ENCODE measurements around the gene PRKCH.
A peak's percentile ranks its signal among the peaks of the same experiment; 100 is the strongest.

Gene PRKCH

DNA sequence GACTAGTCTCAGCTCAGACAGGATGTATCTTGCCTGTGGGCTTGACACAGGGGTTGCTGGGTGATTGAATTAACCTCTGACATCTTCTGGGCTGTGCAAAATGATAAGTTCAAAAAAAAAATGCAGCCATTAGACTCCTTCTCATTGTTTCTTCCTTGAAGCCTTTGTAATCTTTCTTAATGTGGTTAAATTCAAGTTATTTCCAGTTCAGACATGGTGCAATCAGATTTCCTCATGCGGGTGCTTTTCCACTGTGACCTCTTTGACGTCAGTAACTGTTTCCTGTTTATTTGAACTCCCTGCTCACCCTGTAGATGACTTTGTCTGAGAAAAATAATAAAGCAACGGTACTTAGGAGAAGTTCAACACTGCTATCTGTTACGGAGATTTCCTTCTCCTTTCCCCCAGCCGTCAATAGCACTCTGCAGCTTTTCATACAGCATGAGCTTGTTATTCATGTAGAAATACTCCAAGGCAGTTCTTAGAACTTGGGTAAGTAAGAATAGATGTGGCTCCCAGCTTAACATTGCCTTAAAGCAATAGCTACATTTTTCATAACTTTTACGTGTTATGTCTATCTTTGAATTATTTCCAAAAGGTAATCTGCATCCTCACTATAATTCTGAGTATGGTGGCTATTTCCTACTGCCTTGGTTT lies 155.5 kb downstream of the PRKCH start:
- no peaks in the 10 kb centered on the region for H3K9me3 Mint-ChIP-seq
- peak overlapping the region; percentile 98 for H3K27ac Mint-ChIP-seq
- no peaks in the 10 kb centered on the region for H3K27me3 Mint-ChIP-seq
- H3K4me3 Mint-ChIP-seq: peak overlapping the region; percentile 19
- DNase-seq (ENCODE audit: low spot score in 2 of 2) (peak; percentile 48 to 76), ATAC-seq (ENCODE audit: low read depth) (peak; percentile 84)
- no peaks in the 10 kb centered on the region for H3K36me3 Mint-ChIP-seq
- H3K4me1 Mint-ChIP-seq: peaks cover 56% of the 10 kb centered on the region

DNA sequence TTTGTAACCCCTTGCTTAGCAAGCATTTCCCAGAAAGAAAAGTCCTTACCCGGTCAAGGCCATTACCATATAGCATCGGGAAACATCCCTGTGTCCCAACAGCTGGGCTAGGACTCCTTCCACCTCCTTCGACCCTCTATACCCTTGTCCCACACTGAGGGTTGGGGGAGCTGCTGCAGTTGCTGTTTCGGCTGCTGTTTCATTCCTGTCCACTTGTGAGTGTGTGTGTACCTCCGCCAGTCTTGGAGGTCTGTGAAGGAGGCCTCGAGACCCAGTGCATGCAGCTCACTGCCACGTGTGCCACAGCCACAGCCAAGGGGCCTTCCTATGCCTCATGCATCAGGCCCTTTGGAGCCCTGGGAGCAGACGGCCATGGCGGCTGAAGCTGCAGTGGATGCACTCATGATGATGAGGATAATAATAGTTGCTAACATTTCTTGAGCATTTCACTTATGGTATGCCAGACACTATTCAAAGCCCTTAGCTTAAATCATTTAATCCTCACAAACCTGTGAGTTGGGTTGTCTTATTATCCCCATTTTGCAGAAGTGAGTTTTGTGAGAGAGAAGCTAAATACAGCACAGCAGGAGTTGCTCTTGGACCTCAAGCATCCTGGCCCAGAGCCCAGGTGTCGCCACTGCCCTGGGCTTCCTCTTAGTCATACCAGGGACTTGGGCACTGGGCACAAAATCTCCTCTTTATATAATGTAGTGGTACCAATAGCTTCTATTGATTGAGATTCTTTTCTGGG lies 156.5 kb downstream of the PRKCH start:
- Mint-ChIP-seq H3K4me1 (peaks cover 51% of the 10 kb centered on the region), H3K9me3 (no peaks in the 10 kb centered on the region), H3K27ac (peak overlapping the region; percentile 98), H3K36me3 (no peaks in the 10 kb centered on the region), H3K27me3 (no peaks in the 10 kb centered on the region), H3K4me3 (peak overlapping the region; percentile 80)
- ATAC-seq (ENCODE audit: low read depth) (no peak), DNase-seq (ENCODE audit: low spot score in 2 of 2) (no peak)

DNA sequence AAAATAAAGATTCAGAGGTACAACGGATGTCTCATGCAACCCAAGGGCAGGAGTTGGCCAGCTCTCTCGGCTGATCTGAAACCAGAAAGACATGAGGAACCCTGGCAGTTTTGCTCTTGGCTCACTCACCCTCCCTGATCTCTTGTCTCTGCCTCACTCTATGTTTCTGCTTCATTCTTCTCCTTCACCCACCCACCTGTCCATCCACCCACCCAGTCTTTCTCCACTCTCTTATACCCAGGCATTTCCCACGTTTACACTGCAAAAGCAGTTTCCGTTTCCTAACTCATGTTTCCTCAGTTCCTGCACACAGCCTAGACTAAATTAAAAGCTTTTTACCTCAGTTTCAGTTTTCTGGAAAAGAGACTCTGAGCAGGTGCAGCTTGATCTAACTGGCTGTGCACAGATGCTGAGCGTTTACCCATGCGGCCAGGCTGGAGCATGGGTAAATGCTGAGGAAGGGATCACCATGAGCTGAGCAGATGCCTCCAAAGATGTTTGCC lies 157.6 kb downstream of the PRKCH start:
- Mint-ChIP-seq H3K27ac (peak overlapping the region; percentile 98), H3K36me3 (no peaks in the 10 kb centered on the region), H3K27me3 (no peaks in the 10 kb centered on the region), H3K9me3 (no peaks in the 10 kb centered on the region), H3K4me1 (peaks cover 42% of the 10 kb centered on the region), H3K4me3 (peak overlapping the region; percentile 67)
- ATAC-seq (ENCODE audit: low read depth): no peak
- DNase-seq (ENCODE audit: low spot score in 2 of 2): no peak

DNA sequence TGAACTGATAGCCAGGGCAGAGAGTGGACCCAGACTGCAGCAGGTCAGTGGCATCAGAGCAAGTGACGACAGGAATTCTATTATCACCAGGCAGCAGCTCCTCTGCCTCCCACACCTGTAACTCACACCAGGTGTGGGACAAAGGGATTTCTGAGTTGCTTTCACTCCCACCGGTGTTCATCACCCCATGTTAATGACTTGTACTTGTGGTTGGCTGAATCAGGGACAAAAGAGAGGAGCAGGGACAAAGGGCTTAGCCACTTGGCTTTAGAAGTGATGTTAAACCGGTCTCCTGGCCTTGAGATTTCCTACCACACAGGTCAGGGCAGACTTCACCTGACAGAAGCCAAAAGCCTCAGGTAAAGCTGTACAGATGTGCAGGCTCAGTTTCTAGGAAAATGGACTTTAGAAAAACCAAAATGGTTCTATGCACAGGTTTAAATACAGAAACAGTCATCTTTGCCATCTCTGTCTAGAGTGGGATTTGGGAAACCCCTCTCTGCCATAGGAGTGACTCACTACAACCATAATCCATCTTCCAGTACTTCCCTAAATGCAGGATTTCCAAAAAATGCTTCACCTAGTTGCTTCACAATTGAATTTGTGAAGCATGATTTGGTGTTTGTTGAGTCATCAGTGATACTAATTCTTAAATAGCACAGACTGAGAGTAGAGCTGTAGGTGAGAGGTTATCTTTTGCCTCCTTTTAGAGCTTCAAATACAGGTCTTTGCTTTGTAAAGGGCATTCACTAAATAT lies 158.5 kb downstream of the PRKCH start:
- H3K27me3 Mint-ChIP-seq: no peaks in the 10 kb centered on the region
- H3K27ac Mint-ChIP-seq: peak overlapping the region; percentile 98
- H3K36me3 Mint-ChIP-seq: no peaks in the 10 kb centered on the region
- ATAC-seq (ENCODE audit: low read depth): no peak
- no peak for DNase-seq (ENCODE audit: low spot score in 2 of 2)
- H3K4me1 Mint-ChIP-seq: peaks cover 35% of the 10 kb centered on the region
- peak overlapping the region; percentile 67 for H3K4me3 Mint-ChIP-seq
- no peaks in the 10 kb centered on the region for H3K9me3 Mint-ChIP-seq

DNA sequence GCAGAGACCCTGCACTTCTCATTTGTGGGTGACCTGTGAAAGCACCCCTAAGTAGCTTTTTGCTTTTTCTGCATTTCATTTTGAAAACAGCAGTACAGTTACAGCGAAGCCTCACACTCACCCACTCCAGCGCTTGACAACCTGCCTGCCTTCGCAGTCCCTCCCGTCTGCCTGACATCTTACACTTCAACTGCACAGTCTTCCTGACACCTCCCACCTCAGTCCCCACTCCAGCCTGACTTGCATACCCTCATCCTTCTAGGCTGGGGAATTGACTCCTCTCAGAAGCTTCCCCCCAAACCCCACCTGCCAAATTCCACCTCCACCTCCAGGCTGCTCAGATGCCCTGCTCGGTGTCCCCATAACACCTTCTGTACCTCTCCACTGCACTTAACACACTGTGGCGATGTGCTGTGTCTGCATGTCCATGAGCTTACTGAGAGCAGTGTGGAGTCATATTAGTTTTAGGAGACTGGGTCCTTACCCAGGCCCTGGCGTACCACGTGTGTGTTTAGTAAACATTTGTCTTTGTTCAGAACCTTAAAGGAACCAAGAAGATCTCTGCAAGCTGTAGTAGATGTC lies 159.4 kb downstream of the PRKCH start:
- peak overlapping the region; percentile 45 for H3K27ac Mint-ChIP-seq
- H3K27me3 Mint-ChIP-seq: no peaks in the 10 kb centered on the region
- no peak overlapping the region for H3K4me3 Mint-ChIP-seq
- peaks cover 34% of the 10 kb centered on the region for H3K4me1 Mint-ChIP-seq
- DNase-seq (ENCODE audit: low spot score in 2 of 2) (no peak), ATAC-seq (ENCODE audit: low read depth) (no peak)
- no peaks in the 10 kb centered on the region for H3K36me3 Mint-ChIP-seq
- no peaks in the 10 kb centered on the region for H3K9me3 Mint-ChIP-seq

DNA sequence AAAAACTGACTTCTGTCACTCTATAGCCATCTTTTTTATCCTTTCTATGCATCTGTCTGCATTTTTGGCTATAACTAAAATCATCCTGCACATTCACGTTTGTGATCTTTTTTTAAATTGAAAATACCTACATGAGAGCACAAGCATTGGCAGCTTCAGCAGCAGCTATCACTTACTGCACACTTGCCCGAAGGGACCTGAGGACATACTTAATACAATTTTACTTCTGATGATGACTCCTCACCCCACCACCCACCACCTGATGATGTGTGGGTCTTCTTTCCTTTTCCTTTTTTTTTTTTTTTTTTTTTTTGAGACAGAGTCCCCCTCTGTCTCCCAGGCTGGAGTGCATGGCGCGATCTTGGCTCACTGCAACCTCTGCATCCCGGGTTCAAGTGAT lies 160.3 kb downstream of the PRKCH start:
- H3K4me1 Mint-ChIP-seq: peaks cover 28% of the 10 kb centered on the region
- no peak for ATAC-seq (ENCODE audit: low read depth)
- no peaks in the 10 kb centered on the region for H3K9me3 Mint-ChIP-seq
- no peak overlapping the region for H3K4me3 Mint-ChIP-seq
- DNase-seq (ENCODE audit: low spot score in 2 of 2): no peak
- no peaks in the 10 kb centered on the region for H3K27me3 Mint-ChIP-seq
- H3K36me3 Mint-ChIP-seq: no peaks in the 10 kb centered on the region
- peak overlapping the region; percentile 61 for H3K27ac Mint-ChIP-seq

DNA sequence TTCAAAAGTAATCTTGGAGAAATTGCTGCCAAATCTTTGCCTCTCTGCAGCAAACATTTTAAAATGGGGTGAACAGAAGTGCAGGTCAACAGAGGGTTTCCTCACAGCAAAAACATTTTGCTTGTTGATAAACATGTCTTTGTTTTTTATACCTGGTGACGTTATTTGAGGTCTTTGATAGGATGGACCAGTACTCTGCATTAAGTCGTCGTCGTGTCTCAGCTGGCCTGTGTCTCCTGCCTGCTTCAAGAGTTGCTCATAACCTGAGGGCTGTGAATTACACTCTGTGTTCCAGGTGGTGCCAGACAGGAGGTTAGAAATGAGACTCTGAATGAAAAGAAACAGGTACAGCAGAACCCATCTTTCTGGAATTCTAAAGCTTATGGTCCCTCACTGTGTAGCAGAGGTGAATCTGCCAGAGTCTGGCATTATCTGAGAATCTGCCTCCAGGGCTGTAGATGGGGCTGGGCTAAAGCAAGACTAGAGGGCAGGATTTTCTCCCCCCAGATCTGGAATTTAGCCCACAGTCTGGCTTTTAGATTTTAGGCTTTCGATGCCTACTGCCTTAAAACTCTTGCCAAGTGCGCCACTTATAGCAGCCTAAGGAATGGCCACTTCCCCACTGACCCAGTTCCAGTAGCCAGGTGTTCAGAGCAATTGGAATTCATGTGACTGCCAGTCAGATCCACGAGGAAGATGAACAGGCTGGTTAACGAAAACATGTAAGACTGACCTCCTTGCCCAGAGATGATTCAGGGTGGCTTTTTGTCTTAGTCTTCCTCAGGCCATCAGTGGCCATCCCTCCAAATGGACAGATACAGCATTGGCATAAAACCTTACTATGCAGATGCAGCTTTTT lies 161.2 kb downstream of the PRKCH start:
- no peak for ATAC-seq (ENCODE audit: low read depth)
- Mint-ChIP-seq H3K27me3 (no peaks in the 10 kb centered on the region), H3K36me3 (no peaks in the 10 kb centered on the region), H3K4me3 (no peak overlapping the region), H3K27ac (peak overlapping the region; percentile 24), H3K9me3 (no peaks in the 10 kb centered on the region), H3K4me1 (peaks cover 32% of the 10 kb centered on the region)
- no peak for DNase-seq (ENCODE audit: low spot score in 2 of 2)

DNA sequence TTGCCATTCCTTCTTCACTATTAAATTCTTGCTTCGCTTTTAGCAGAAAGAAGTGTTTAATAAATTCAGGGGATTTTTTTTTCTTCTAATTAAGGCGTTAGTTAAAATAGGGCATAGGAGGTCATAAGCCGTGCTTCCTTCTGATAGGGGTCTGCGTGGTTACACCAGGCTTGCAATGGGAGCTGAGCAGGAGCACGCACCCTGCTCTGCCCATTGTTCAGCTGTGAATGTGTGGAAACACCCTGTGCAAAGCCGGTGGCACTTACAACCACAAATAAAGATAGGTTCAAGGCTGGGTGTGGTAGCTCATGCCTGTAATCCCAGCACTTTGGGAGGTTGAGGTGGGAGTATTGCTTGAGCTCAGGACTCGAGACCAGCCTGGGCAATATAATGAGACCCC lies 162.1 kb downstream of the PRKCH start:
- Mint-ChIP-seq H3K4me3 (no peak overlapping the region), H3K4me1 (peaks cover 25% of the 10 kb centered on the region), H3K27me3 (no peaks in the 10 kb centered on the region), H3K9me3 (no peaks in the 10 kb centered on the region), H3K27ac (no peak overlapping the region), H3K36me3 (no peaks in the 10 kb centered on the region)
- ATAC-seq (ENCODE audit: low read depth): no peak
- DNase-seq (ENCODE audit: low spot score in 2 of 2): no peak

DNA sequence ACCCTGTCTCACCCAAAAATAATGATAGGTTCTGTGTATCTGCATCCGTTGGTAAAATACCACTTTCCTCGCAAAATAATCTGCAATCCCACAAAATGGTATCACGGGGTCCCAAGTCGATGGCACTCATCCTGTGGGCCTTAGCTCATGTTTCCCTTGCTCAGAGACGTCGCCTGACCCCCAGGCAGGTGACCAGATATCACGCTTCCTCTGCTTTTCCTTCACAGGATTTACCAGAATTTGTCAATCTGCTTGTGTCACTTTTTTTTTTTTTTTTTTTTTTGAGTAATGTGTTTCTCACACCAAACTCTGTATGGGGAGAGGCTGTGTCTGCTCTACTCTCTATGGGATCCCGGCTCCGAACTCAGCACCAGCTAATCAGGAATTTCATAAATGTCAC lies 162.7 kb downstream of the PRKCH start:
- no peak for DNase-seq (ENCODE audit: low spot score in 2 of 2)

DNA sequence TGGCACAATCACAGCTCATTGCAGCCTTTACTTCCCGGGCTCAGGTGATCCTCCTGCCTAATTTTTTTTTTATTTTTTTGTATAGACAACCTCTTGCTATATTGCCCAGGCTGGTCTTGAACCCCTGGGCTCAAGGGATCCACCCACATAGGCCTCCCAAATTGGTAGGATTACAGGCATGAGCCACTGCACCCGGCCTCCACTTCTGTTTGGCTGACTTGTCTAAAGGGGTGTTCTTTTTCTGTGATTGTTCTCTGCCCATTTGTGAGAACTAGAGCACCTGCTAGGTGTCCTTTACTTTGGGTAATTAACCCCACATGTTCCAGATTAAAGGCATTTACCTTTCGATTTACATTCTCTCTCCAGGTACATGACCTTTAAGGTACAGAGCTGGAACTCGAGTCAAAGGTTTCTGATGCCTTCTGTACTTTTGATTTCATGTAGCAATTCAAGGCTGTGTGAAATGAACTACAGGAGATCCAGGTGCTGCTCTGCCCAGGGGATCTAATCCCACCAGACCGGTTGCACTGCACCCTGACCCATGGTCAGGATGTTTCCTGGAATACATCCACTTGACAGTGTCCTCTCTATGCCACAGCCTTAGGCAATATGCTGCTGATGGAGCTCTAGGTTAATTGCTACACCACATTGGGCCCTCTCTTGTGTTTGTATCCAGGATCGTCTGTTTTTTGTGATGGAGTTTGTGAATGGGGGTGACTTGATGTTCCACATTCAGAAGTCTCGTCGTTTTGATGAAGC lies 163.6 kb downstream of the PRKCH start:
- no peaks in the 10 kb centered on the region for H3K27me3 Mint-ChIP-seq
- H3K27ac Mint-ChIP-seq: no peak overlapping the region
- no peak overlapping the region for H3K4me3 Mint-ChIP-seq
- DNase-seq (ENCODE audit: low spot score in 2 of 2) (no peak), ATAC-seq (ENCODE audit: low read depth) (no peak)
- no peaks in the 10 kb centered on the region for H3K36me3 Mint-ChIP-seq
- no peaks in the 10 kb centered on the region for H3K9me3 Mint-ChIP-seq
- peaks cover 17% of the 10 kb centered on the region for H3K4me1 Mint-ChIP-seq

More for the DNA sequence above, 162.7 kb downstream of the PRKCH start:
- Mint-ChIP-seq H3K9me3 (no peaks in the 10 kb centered on the region), H3K4me3 (no peak overlapping the region), H3K36me3 (no peaks in the 10 kb centered on the region), H3K27ac (no peak overlapping the region), H3K4me1 (peaks cover 22% of the 10 kb centered on the region), H3K27me3 (no peaks in the 10 kb centered on the region)
- ATAC-seq (ENCODE audit: low read depth): no peak

DNA sequence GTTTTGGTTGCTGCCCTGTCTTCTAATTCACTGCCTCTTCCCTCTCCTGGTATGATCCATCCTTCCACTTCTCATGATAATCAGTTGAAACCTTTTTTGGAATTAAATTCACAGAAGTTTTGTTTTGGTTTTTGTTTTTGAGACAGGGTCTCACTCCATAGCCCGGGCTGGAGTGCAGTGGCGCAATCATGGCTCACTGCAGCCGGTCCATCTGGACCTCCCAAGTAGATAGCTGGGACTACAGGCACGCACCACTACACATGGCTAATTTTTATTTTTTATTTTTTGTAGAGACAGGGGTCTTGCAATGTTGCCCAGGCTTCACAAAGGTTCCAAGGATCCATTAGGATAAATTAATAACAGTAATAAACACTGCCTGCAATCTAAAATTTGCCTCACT lies 164.3 kb downstream of the PRKCH start:
- H3K9me3 Mint-ChIP-seq: no peaks in the 10 kb centered on the region
- H3K27me3 Mint-ChIP-seq: no peaks in the 10 kb centered on the region
- DNase-seq (ENCODE audit: low spot score in 2 of 2): no peak
- H3K27ac Mint-ChIP-seq: no peak overlapping the region
- peaks cover 19% of the 10 kb centered on the region for H3K4me1 Mint-ChIP-seq
- no peak overlapping the region for H3K4me3 Mint-ChIP-seq
- no peaks in the 10 kb centered on the region for H3K36me3 Mint-ChIP-seq
- no peak for ATAC-seq (ENCODE audit: low read depth)

DNA sequence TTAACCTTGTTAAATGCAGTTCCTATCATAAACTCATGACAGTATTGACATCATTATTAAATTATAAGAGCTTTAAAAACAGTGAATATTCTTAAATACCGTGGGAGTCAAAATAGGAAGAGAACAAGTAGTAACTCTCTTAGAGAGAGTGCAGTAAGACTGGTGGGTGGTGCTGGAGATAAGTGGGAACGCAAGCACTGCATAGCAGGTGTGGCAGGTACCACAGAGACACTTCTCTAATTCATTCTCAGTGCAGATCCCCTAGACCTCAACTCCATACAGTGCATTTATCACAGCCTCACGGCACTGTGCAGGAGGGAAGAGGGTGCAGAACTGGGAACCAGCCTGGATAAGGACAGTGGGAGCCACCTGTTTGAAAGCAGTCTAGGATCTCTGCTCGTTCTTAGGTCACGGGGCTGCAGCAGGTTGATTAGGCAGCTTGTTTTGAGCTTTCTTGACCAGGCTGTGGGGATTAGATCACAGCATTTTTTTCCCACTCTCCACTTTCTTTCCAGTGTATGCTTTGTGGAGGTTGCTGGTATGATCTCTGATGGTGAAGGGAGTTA lies 165.6 kb downstream of the PRKCH start:
- DNase-seq (ENCODE audit: low spot score in 2 of 2) (no peak), ATAC-seq (ENCODE audit: low read depth) (peak; percentile 89)
- H3K27ac Mint-ChIP-seq: peak overlapping the region; percentile 15
- H3K4me1 Mint-ChIP-seq: peaks cover 15% of the 10 kb centered on the region
- H3K4me3 Mint-ChIP-seq: no peak overlapping the region
- H3K9me3 Mint-ChIP-seq: no peaks in the 10 kb centered on the region
- no peaks in the 10 kb centered on the region for H3K27me3 Mint-ChIP-seq
- no peaks in the 10 kb centered on the region for H3K36me3 Mint-ChIP-seq

All from memory B cell (primary cell).